ENCODE data around the gene PDE12. TPM values are rescaled to one million over a fixed set of nuclear protein-coding genes. Genes with fewer than 3 reads are reported as not detected.

The PDE12 gene
- total and polyA plus RNA-seq, 2 of the 8 experiments (the other 6 are each of a cell fraction or from before 2014, with no cell fraction given), result 9.0 to 12.1 TPM

DNA sequence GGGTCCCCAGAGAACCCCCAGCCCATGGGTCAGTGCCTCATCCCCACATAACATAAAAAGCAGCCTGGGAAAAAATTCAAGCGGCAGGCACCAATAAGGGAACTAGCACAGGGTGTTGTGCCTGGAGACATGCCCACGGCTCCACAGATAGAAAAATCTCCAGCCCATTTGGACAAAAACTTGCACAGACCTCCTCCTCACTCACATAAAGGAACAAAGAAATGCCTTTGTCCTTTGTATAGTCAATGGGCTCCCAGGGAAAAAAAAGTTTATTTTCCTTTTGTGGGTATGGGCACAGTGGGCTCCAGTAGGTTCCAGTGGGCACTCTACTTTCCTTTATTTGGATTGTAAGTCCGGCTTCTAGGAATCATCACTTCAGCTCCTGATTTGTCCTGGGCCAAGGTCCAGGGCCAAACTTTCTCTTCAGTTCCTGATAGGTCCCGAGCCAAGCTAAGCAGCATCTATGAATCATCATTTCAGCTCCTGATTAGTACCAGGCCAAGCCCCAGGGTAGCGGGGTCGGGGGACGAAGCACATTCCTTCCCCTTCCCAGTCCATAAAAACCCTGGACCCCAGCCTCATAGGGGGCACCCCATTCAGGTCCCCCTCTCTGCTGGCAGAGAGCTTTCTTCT is 10.3 kb upstream of the PDE12 start (continued):
- TF ChIP-seq GTF2F1 (IDR thresholded peaks at IDR 0.05; ENCODE audit: borderline replicate concordance, low read depth, low read length), result no peak
- TF ChIP-seq MAFK (IDR thresholded peaks at IDR 0.05; ENCODE audit: low read depth, low read length), result no peak
- TF ChIP-seq ATF3 (IDR thresholded peaks at IDR 0.05; ENCODE audit: insufficient read depth, low read depth, low read length), result no peak
- no peak for TF ChIP-seq SAP30 (IDR thresholded peaks at IDR 0.05; ENCODE audit: insufficient read depth, insufficient replicate concordance, low read length)
- TF ChIP-seq YY1 (IDR thresholded peaks at IDR 0.05; ENCODE audit: low read depth, low read length), result no peak
- TF ChIP-seq SP4 (IDR thresholded peaks at IDR 0.05; ENCODE audit: low read length), result no peak

Measured in H1 (cell line).